ENCODE measurements around the gene PPM1H.

PPM1H gene

DNA sequence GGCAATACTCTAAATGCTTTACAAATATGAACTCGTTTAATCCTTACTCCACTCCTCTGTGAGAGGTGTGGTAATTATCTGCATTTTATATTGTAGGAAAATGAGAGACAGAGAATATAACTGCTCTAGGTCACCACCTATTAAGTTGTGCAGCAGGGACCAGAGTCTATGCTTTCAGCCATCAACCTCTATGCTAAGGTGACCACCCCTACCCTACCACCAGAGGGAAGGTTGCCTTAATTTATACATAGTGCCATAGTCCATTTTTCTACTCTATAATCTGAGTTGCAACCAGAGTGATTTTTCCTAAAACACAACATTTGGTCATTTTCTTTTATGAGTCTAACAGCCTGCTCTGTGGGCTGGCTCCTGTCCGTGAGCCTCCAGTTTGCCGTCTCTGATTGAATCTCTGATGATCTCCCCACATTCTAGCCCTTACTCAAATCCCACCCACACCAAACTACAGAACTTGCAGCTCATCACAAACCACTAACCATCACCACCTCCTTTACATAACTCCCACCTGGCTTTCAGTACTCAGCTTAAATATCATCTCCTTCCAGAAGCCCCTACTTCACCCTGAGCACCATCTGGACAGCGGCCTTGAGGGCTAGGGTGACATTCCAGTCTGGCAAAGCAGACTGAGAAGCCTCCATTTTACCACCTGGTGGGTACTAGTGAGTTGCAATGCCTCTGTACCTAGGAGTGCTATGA lies 126.6 kb downstream of the PPM1H start:
- H3K4me2 ChIP-seq (ENCODE audit: low read length): no peak overlapping the region

DNA sequence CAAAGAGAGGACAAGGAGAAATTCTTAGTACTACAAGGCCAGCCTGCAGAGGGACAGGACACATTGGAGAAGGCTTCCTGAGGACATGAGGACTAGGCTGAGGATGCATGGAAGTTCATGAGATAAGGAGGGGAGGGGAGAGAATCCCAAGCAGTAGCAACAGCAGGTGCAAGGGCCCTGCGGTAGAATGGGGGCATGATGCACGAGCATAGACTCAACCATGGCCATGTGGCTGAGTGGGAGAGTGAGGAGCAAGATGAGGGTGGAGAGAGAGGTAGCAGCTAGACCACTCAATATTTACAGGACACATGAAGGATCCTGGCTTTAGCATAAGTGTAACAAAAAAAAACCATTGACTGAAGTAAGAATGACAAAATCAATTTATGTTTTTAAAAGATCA lies 128.1 kb downstream of the PPM1H start:
- Histone ChIP-seq H3K4me1 (ENCODE audit: low read length) (peaks cover 6% of the 10 kb centered on the region; the same call in 1 of the 2 replicates), H3K27me3 (ENCODE audit: low read depth, low read length) (no peaks in the 10 kb centered on the region), H3K36me3 (replicated peaks; ENCODE audit: low read depth, low read length) (no peaks in the 10 kb centered on the region), H3K27ac (ENCODE audit: low read length) (no peak overlapping the region), H3K4me2 (ENCODE audit: low read length) (no peak overlapping the region), H2AFZ (ENCODE audit: low read depth, low read length) (no peak overlapping the region), H3K79me2 (ENCODE audit: low read length) (no peaks in the 10 kb centered on the region), H4K20me1 (ENCODE audit: insufficient read depth, low read length) (no peaks in the 10 kb centered on the region), H3K9me3 (ENCODE audit: insufficient read depth, low read length) (no peaks in the 10 kb centered on the region), H3K9ac (ENCODE audit: low read length) (no peak overlapping the region), H3K4me3 (ENCODE audit: low read length) (no peak overlapping the region)
- TF ChIP-seq EZH2phosphoT487 (IDR thresholded peaks at IDR 0.05; ENCODE audit: low read depth): no peak
- TF ChIP-seq, protein P1, sequence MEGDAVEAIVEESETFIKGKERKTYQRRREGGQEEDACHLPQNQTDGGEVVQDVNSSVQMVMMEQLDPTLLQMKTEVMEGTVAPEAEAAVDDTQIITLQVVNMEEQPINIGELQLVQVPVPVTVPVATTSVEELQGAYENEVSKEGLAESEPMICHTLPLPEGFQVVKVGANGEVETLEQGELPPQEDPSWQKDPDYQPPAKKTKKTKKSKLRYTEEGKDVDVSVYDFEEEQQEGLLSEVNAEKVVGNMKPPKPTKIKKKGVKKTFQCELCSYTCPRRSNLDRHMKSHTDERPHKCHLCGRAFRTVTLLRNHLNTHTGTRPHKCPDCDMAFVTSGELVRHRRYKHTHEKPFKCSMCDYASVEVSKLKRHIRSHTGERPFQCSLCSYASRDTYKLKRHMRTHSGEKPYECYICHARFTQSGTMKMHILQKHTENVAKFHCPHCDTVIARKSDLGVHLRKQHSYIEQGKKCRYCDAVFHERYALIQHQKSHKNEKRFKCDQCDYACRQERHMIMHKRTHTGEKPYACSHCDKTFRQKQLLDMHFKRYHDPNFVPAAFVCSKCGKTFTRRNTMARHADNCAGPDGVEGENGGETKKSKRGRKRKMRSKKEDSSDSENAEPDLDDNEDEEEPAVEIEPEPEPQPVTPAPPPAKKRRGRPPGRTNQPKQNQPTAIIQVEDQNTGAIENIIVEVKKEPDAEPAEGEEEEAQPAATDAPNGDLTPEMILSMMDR (IDR thresholded peaks at IDR 0.05; ENCODE audit: low read depth, low read length): no peak

More for the DNA sequence above, 126.6 kb downstream of the PPM1H start:
- no peak overlapping the region for H2AFZ ChIP-seq (ENCODE audit: low read depth, low read length)
- H3K36me3 ChIP-seq (replicated peaks; ENCODE audit: low read depth, low read length): no peaks in the 10 kb centered on the region
- H3K27me3 ChIP-seq (ENCODE audit: low read depth, low read length): no peaks in the 10 kb centered on the region
- no peak overlapping the region for H3K9ac ChIP-seq (ENCODE audit: low read length)
- H3K4me3 ChIP-seq (ENCODE audit: low read length): no peak overlapping the region
- H4K20me1 ChIP-seq (ENCODE audit: insufficient read depth, low read length): no peaks in the 10 kb centered on the region
- H3K27ac ChIP-seq (ENCODE audit: low read length): no peak overlapping the region
- no peaks in the 10 kb centered on the region for H3K9me3 ChIP-seq (ENCODE audit: insufficient read depth, low read length)
- H3K79me2 ChIP-seq (ENCODE audit: low read length): no peaks in the 10 kb centered on the region
- H3K4me1 ChIP-seq (ENCODE audit: low read length): peaks cover 11% of the 10 kb centered on the region
- no peak for TF ChIP-seq EZH2phosphoT487 (IDR thresholded peaks at IDR 0.05; ENCODE audit: low read depth)
- TF ChIP-seq, protein P1 (IDR thresholded peaks at IDR 0.05; ENCODE audit: low read depth, low read length): no peak

DNA sequence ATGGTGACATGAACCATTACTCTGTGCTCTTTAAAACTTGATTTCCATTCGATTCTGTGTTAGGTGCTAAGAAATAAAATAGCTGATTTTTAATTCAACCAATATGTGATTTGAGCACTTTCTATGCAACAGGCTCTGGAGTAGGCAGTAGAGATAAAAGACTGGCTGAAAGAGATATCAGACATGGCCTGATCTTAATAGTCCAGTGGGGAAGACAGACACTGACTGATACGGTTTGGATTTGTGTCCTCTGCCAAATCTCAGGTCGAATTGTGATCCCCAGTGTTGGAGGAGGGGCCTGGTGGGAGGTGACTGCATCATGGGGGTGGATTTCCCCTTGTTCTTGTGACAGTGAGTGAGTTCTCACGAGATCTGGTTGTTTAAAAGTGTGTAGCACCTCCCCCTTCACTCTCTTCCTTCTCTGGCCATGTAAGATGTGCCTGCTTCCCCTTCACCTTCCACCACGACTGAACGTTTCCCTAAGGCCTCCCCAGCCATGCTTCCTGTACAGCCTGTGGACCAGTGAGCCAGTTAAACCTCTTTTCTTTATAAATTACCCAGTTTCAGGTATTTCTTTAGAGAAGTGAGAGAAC lies 128.6 kb downstream of the PPM1H start:
- TF ChIP-seq, protein P1 (IDR thresholded peaks at IDR 0.05; ENCODE audit: low read depth, low read length): no peak
- no peak for TF ChIP-seq EZH2phosphoT487 (IDR thresholded peaks at IDR 0.05; ENCODE audit: low read depth)
- no peak overlapping the region for H3K4me3 ChIP-seq (ENCODE audit: low read length)
- peaks cover 6% of the 10 kb centered on the region; the same call in 1 of the 2 replicates for H3K4me1 ChIP-seq (ENCODE audit: low read length)
- no peaks in the 10 kb centered on the region for H3K36me3 ChIP-seq (replicated peaks; ENCODE audit: low read depth, low read length)
- no peaks in the 10 kb centered on the region for H3K79me2 ChIP-seq (ENCODE audit: low read length)
- no peak overlapping the region for H2AFZ ChIP-seq (ENCODE audit: low read depth, low read length)
- H3K9ac ChIP-seq (ENCODE audit: low read length): no peak overlapping the region
- no peaks in the 10 kb centered on the region for H4K20me1 ChIP-seq (ENCODE audit: insufficient read depth, low read length)
- H3K9me3 ChIP-seq (ENCODE audit: insufficient read depth, low read length): no peaks in the 10 kb centered on the region
- no peak overlapping the region for H3K4me2 ChIP-seq (ENCODE audit: low read length)
- H3K27ac ChIP-seq (ENCODE audit: low read length): no peak overlapping the region
- no peaks in the 10 kb centered on the region for H3K27me3 ChIP-seq (ENCODE audit: low read depth, low read length)

DNA sequence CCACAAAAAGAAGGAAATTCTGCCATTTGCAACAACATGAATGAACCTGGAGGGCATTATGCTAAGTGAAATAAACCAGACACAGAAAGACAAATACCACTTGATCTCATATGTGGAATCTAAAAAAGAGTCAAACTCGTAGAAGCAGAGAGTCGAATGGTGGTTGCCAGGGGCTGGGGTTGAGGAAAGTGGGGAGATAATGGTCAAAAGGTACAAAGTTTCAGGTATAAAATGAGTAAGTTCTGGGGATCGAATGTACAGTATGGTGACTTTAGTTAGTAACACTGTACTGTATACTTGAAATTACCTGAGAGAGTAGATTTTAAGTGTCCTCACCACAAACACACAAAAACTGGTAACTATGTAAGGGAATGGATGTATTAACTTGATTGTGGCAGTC lies 129.4 kb downstream of the PPM1H start:
- Histone ChIP-seq H3K4me1 (ENCODE audit: low read length) (peaks cover 6% of the 10 kb centered on the region; the same call in 1 of the 2 replicates), H4K20me1 (ENCODE audit: insufficient read depth, low read length) (no peaks in the 10 kb centered on the region), H3K27me3 (ENCODE audit: low read depth, low read length) (no peaks in the 10 kb centered on the region), H3K4me3 (ENCODE audit: low read length) (no peak overlapping the region), H3K27ac (ENCODE audit: low read length) (no peak overlapping the region), H3K4me2 (ENCODE audit: low read length) (no peak overlapping the region), H3K9ac (ENCODE audit: low read length) (no peak overlapping the region), H3K9me3 (ENCODE audit: insufficient read depth, low read length) (no peaks in the 10 kb centered on the region), H3K36me3 (replicated peaks; ENCODE audit: low read depth, low read length) (no peaks in the 10 kb centered on the region), H3K79me2 (ENCODE audit: low read length) (no peaks in the 10 kb centered on the region), H2AFZ (ENCODE audit: low read depth, low read length) (no peak overlapping the region)
- TF ChIP-seq, protein P1 (IDR thresholded peaks at IDR 0.05; ENCODE audit: low read depth, low read length): no peak
- no peak for TF ChIP-seq EZH2phosphoT487 (IDR thresholded peaks at IDR 0.05; ENCODE audit: low read depth)

Data from OCI-LY3 (cell line).